ENCODE data around the gene GYS1.

The GYS1 gene

GRCh38 chr19:48965040-48965805 is 27.9 kb downstream of the GYS1 start, which contains the start of gene FTL:
Gene FTL, plus strand, starts transcription at chr19:48965309. Its CDS starts 199 bp downstream, at chr19:48965508.
- DNase-seq (ENCODE audit: low read depth in 4 of 4, low spot score in 1 of 4), result peak; percentile 71 to 93 (median 82)

- no peak for DNase-seq (ENCODE audit: low read depth in 4 of 4, low spot score in 1 of 4)
Observed at GRCh38 chr19:48964205-48965039, 28.7 kb downstream of the GYS1 start.

GRCh38 chr19:48963371-48964204 is 29.5 kb downstream of the GYS1 start:
- peak in 3 of 4 experiments; percentile 32 to 62 (median 58) for DNase-seq (ENCODE audit: low read depth in 4 of 4, low spot score in 1 of 4)

GRCh38 chr19:48962849-48963165 is 30.3 kb downstream of the GYS1 start:
- no peak for DNase-seq (ENCODE audit: low read depth in 4 of 4, low spot score in 1 of 4)

- DNase-seq (ENCODE audit: low read depth in 4 of 4, low spot score in 1 of 4), result no peak
Observed at GRCh38 chr19:48962029-48962848, 30.9 kb downstream of the GYS1 start.

GRCh38 chr19:48961673-48962028 is 31.5 kb downstream of the GYS1 start:
- no peak for DNase-seq (ENCODE audit: low read depth in 4 of 4, low spot score in 1 of 4)

- DNase-seq (ENCODE audit: low read depth in 4 of 4, low spot score in 1 of 4), result no peak
Observed at GRCh38 chr19:48961051-48961649, 32.0 kb downstream of the GYS1 start.

GRCh38 chr19:48959341-48960239 is 33.5 kb downstream of the GYS1 start:
- no peak for DNase-seq (ENCODE audit: low read depth in 4 of 4, low spot score in 1 of 4)

GRCh38 chr19:48958006-48958405 is 35.1 kb downstream of the GYS1 start:
- no peak for DNase-seq (ENCODE audit: low read depth in 4 of 4, low spot score in 1 of 4)

GRCh38 chr19:48955308-48955958 is 37.7 kb downstream of the GYS1 start:
- DNase-seq (ENCODE audit: low read depth in 4 of 4, low spot score in 1 of 4), result no peak

GRCh38 chr19:48954595-48955307 is 38.4 kb downstream of the GYS1 start, which contains the start of gene BAX:
Gene BAX, plus strand, starts transcription at chr19:48954875. Its CDS starts 54 bp downstream, at chr19:48954929.
- peak; percentile 83 to 97 (median 90) for DNase-seq (ENCODE audit: low read depth in 4 of 4, low spot score in 1 of 4)

- no peak for DNase-seq (ENCODE audit: low read depth in 4 of 4, low spot score in 1 of 4)
Observed at GRCh38 chr19:48953990-48954594, 39.0 kb downstream of the GYS1 start.

- no peak for DNase-seq (ENCODE audit: low read depth in 4 of 4, low spot score in 1 of 4)
Observed at GRCh38 chr19:48953141-48953540, 40.0 kb downstream of the GYS1 start.

GRCh38 chr19:48950830-48951519 is 42.1 kb downstream of the GYS1 start:
- DNase-seq (ENCODE audit: low read depth in 4 of 4, low spot score in 1 of 4), result no peak

GRCh38 chr19:48950159-48950558 is 43.0 kb downstream of the GYS1 start:
- DNase-seq (ENCODE audit: low read depth in 4 of 4, low spot score in 1 of 4), result no peak

GRCh38 chr19:48947258-48947542 is 45.9 kb downstream of the GYS1 start:
- DNase-seq (ENCODE audit: low read depth in 4 of 4, low spot score in 1 of 4), result no peak
